DOHH2 (cell line): ENCODE measurements around the gene FOXN3.

ENCODE experiments used
- CTCF ChIP-seq: fragments of 200-600 bp; sonication (generic); IDR thresholded peaks from one replicate; pipeline ENCODE4 v1.5.1; 2014; ENCODE audit warnings: antibody characterized with exemption, mild to moderate bottlenecking, low read depth, low read length; ENCODE audit not compliant: poor library complexity, severe bottlenecking
- EZH2phosphoT487 ChIP-seq: fragments of 200-600 bp; sonication (generic); IDR thresholded peaks from 2 replicates; pipeline ENCODE4 v1.6.1; 2017; ENCODE audit warnings: borderline replicate concordance, mild to moderate bottlenecking, antibody characterized with exemption, low read length, moderate library complexity, mixed read lengths

DNA sequence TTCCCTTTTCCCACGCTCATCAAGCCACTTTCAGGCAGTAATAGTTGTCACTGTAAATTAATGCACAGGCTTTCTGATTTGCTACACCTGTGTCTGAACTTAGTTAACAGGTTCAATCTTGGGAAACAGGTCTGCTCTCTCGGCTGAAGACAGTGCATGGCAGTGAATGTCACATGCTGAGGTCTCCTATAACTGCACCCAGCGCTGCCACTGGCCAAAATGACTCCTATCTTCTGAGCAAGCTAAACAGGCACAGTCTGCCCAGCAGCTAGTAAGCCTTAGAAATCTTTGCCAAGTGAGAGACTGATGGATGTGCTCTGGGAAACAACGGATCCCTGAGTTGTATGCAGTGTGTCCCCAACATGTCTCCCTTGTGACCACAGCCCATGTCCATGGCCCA, 25.2 kb upstream of the FOXN3 start:
- TF ChIP-seq CTCF = no peak
- TF ChIP-seq EZH2phosphoT487 = no peak
